Esophagus squamous epithelium (tissue), 4 donors: ENCODE measurements around the gene LRRC74B.
"Not testable (repeated sequence)": the region's sequence is repeated elsewhere in the genome, so short reads cannot be mapped to it uniquely, and the experiment has no call there.

Experiments used
- CTCF ChIP-seq, 6 experiments: fragments of 450-650 bp in 4 of 6; fragments of 200-600 bp in 2 of 6; sonication (generic) in 2 of 6; IDR thresholded peaks; one replicate each; pipeline ENCODE4 v1.5.1; 2016 to 2019; ENCODE audit warnings: antibody characterized with exemption in 6 of 6, mild to moderate bottlenecking in 4 of 6, moderate library complexity in 4 of 6
- POLR2A ChIP-seq, 4 donors: fragments of 450-650 bp; IDR thresholded peaks; one replicate each; pipeline ENCODE4 v1.6.1; 2017; ENCODE audit warnings: antibody characterized with exemption in 4 of 4, mild to moderate bottlenecking in 4 of 4, moderate library complexity in 3 of 4

- TF ChIP-seq CTCF, POLR2A (IDR thresholded peaks at IDR 0.05): not testable (repeated sequence)
Observed at GRCh38 chr22:21009208-21009607, 36.5 kb upstream of the LRRC74B start.
